GM18909 (cell line): ENCODE results near the gene SDR42E2.
"Not testable (repeated sequence)": the region's sequence is repeated elsewhere in the genome, so short reads cannot be mapped to it uniquely, and the experiment has no call there.

Experiments used
- ATAC-seq: cut with Tn5 transposase; IDR thresholded peaks from one replicate; pipeline ENCODE4 v1.9.1; 2021; ENCODE audit warnings: mild to moderate bottlenecking; ENCODE audit not compliant: unreplicated experiment, poor library complexity

SDR42E2 gene

GRCh38 chr16:22207715-22208360, 45.5 kb downstream of the SDR42E2 start:
- ATAC-seq = no peak

GRCh38 chr16:22210285-22210684, 48.0 kb downstream of the SDR42E2 start:
- no peak for ATAC-seq

GRCh38 chr16:22210854-22211253, 48.5 kb downstream of the SDR42E2 start:
- ATAC-seq = no peak

- no peak for ATAC-seq
These were observed 50.9 kb downstream of the SDR42E2 start for GRCh38 chr16:22213236-22213635.

GRCh38 chr16:22213801-22214200, 51.5 kb downstream of the SDR42E2 start:
- ATAC-seq = no peak

GRCh38 chr16:22214402-22214801, 52.1 kb downstream of the SDR42E2 start:
- no peak for ATAC-seq

- ATAC-seq = no peak
These were observed 52.6 kb downstream of the SDR42E2 start for GRCh38 chr16:22214889-22215288.

- no peak for ATAC-seq
These were observed 54.0 kb downstream of the SDR42E2 start for GRCh38 chr16:22216191-22216831.

GRCh38 chr16:22216832-22217225, 54.5 kb downstream of the SDR42E2 start:
- not testable (repeated sequence) for ATAC-seq

- peak; percentile 92 for ATAC-seq
These were observed 55.8 kb downstream of the SDR42E2 start for GRCh38 chr16:22217890-22218730.

GRCh38 chr16:22219389-22220068, 57.2 kb downstream of the SDR42E2 start:
- no peak for ATAC-seq

GRCh38 chr16:22220069-22220440, 57.7 kb downstream of the SDR42E2 start:
- no peak for ATAC-seq

- ATAC-seq = no peak
These were observed 58.4 kb downstream of the SDR42E2 start for GRCh38 chr16:22220714-22221113.

GRCh38 chr16:22222006-22222405, 59.7 kb downstream of the SDR42E2 start:
- ATAC-seq = no peak

GRCh38 chr16:22222998-22223397, 60.7 kb downstream of the SDR42E2 start:
- ATAC-seq = no peak

- ATAC-seq = no peak
These were observed 62.8 kb downstream of the SDR42E2 start for GRCh38 chr16:22225060-22225459.

GRCh38 chr16:22229889-22230288, 67.6 kb downstream of the SDR42E2 start:
- ATAC-seq = no peak

GRCh38 chr16:22232277-22233036, 70.2 kb downstream of the SDR42E2 start:
- no peak for ATAC-seq

- ATAC-seq = no peak
These were observed 70.7 kb downstream of the SDR42E2 start for GRCh38 chr16:22233037-22233372.
